Mucosa of gallbladder (tissue), 1 donor: Measurements from ENCODE around the gene KRTAP5-5. TPM values are rescaled to one million over a fixed set of nuclear protein-coding genes. Genes with fewer than 3 reads are reported as not detected.
"Not testable (repeated sequence)": the region's sequence is repeated elsewhere in the genome, so short reads cannot be mapped to it uniquely, and the experiment has no call there.

Experiments used
- DNase-seq: peaks from one replicate; pipeline ENCODE4 v3.0.0-alpha.2; 2020; ENCODE audit warnings: low spot score
- total RNA-seq: library from RNA; stranded (reverse); gene quantifications from one replicate; pipeline ENCODE4 v1.2.1, GENCODE V29; 2021
- donor health status: DM: no; HTN: no; CAD: no.

Gene KRTAP5-5
- total RNA-seq, 1 donor from 2014 or later, result 1.6 TPM

GRCh38 chr11:1641096-1641495 is 11.5 kb downstream of the KRTAP5-5 start:
- DNase-seq, result no peak

GRCh38 chr11:1642288-1643145 is 12.9 kb downstream of the KRTAP5-5 start:
- DNase-seq, result no peak

- no peak for DNase-seq
Measured at GRCh38 chr11:1643146-1643690, 13.6 kb downstream of the KRTAP5-5 start.

DNA sequence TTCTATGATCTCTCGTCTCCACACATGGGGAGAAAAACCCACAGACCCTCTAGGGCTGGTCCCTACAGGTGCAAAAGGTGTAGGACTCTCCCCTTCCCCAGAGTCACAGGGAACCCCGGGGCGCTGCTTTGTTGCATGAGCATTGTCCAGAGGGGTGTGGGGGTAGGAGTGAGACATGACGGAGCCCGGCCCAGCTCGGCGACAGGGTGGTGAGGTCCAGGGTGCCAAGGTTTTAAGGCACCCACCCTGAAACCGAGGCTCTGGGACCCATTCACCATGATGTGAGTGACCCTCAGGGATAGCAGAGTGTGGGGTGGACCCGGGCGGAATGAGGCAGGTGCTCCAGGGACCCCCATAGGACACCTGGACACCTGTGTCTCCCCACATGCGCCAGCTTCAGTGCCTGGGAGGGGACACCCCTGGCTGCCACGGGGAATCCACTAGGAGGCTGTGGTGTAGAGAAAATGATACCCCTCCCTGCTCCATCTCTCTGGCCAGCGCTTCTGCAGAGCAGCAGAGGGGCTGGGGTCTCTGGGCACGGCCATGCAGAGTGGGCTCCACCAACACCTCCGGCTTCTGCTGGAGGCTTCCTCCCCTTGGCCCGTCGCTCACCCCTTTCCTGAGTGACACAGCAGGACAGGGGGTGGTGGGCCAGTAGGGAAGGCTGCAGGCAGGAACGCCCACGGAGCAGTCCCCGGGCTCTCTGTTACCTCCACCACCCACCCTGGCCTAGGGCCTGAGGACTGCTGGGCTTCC is 15.2 kb downstream of the KRTAP5-5 start:
- no peak for DNase-seq

DNA sequence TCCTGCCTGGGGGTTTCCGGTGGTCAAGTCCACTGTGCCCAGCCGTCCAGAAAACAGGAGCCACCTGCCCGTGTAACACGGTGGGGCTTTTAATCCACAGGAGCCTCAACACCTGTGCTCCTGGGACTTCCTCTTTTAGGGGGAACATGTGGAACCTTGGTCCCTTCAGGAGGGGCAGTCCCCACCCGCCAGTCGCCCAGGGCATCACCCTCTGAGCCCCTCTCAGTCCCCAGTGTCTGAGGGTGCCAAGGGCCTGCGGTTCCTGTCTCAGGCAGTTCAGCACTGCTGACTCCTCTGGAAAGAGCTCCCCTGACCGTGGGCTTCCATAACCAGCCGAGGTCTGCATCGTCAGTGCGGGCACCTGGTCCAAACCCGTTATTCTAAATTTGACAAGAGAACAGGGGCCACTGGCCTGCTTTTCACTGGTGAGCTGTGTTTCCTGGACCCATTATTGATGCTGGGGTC is 15.8 kb downstream of the KRTAP5-5 start:
- no peak for DNase-seq

DNA sequence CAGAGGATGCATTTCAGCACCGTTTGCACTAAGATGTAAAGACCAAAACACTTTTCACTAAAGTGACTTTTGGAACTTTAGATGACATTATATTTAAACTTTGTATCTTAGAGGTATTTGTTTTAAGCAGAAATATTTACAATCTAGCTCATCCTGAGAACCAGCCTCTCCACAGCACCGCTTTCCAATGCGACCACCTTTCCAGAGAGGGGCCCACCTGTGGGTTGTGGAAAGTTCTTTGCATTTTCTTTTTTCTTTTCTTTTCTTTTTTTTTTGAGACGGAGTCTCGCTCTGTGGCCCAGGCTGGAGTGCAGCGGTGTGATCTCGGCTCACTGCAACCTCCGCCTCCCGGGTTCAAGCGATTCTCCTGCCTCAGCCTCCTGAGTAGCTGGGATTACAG is 17.0 kb downstream of the KRTAP5-5 start:
- DNase-seq, result not testable (repeated sequence)

DNA sequence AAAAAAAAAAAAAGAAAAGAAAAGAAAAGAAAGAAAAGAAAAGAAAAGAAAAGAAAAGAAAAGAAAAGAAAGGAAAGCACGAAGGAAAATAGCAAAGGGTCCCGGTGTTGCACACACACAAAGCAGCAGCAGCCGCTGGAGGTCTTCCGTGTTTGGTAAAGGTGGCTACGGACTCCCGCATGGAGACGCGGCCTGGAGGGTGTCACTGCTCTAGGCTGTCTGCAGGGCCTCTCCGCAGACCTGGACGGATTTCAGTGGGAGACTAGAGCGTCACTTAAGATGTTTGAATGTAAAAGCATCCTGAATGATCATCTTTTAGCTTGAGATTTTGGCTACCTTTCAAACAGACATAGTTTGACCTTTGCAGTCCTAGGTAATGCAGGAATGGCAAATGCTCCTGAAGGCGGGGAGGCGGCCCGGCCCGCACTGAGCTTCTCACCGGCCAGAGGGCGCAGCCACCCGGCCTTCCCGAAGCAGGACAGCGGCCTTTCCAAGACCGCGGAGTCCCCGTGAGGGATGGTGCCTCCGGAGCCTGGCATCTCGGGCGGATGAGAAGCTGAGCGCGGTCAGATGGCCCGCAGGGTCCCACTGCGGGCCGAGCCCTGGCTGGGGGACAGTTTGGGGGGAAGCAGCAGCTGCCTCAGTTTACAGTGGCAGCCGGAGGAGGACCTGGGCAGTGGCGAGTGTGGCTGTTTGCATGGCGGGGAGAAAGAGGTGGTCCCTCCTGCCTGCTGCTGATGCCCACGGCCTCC is 18.5 kb downstream of the KRTAP5-5 start:
- no peak for DNase-seq

DNA sequence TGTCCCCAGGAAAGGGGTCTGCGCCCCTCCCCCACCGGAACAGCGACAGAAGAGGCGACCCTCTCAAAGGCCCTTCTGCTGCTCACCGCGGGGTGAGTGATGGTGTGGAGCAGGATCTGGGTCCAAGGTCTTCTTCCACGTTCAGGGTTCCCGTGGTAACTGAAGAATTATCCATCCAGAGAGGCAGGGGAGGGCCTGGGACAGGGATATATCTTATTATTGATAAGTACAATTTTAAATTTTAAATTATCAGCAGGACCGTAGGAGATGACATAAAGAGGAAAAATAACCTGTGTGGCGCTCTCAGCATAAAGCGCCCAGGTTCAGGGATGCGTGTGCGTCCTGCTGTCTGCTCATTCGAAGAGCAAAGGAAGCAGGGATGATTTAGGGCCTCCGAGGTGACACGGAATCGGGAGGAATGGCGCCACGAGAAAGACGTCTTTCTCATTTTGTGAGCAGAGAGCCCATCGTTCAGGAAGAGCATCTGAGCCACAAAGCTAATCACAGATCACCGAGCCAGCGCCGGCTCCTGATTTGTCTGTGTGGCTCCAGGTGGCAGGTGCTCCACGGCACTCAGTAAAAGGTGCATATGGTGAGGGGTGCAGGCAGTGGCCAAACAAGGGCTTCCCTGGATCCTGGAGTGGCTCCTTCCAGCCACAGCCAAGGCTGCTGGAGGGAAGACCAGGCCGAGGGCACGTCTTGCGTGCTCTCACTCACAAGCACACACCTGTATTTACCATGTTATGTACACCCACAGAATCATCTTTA is 19.3 kb downstream of the KRTAP5-5 start:
- no peak for DNase-seq

DNA sequence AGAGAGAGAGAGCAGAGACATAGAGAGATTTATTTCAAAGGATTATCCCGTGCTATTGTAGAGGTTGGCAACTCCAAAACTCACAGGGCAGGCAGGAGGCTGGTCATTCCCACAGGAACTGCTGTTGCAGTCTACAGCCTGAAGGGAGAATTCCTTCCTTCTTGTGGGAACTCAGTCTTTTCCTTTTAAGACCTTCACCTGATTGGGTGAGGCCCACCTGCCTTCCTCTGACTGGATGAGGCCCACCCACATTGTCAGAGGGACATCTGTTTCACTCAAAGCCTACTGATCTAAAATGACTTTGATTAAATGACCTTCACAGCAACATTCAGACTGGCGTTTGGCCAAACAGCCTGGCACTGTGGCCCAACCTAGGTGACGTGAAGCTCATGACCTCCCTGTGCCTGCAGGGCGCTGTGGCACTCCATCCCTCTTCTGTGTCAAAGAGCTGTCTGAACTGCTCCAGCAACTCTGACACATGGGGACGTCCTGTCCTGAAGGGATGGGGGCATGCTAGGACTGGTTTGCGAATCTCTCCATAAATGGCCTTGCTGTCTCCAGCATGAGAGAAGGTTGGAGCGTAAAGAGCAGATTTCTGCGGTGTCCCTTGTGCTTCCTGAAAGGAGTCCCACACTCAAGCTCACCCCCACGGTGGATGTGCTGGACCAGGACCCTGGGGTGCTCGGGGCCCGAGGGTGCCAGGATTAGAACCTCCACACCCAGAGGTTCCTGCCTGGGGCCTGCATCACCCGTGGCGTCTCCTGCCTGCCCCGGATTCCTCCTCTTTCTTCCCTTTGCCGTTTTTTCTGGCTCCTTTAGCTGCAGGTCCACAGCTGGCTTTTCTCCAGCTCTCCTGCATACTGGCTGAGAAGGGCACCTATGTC is 20.7 kb downstream of the KRTAP5-5 start:
- DNase-seq, result no peak

DNA sequence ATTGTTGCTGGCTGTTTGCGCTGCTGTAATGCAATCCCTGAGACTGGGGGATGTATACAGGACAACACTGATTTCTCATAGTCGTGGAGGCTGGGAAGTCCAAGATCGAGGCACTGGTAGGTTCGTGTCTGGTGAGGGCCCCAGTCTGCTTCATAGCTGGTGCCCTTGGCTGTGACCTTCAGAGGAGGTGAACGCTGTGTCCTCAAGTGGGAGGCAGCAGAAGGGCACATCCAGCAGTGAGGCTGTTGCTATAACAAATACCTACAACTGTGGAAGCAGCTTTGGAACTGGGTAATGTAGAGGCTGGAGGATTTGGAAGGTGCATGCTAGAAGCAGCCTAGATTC is 21.3 kb downstream of the KRTAP5-5 start:
- no peak for DNase-seq

DNA sequence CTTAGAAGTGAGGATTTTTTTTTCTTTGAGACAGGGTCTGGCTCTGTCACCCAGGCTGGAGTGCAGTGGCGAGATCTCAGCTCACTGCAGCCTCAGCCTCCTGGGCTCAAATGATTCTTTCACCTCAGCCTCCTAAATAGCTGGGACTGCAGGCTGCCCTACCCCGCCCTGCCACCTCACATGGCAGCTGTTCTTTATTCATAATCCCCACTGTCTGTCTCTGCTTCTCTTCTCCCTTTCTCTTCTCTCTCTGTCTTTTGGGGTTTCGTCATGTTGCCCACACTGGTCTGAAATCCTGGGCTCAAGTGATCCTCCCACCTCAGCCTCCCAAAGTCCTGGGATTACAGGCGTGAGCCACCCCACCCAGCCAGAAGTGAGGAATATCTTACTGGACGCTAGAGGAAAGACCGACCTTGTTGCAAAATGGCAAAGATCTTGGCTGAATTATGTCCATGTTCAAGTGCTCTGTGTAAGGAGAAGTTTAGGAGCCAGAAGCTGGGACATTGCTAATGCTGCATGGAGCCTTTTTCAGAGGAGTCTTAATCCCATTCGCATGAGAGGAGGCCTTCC is 21.9 kb downstream of the KRTAP5-5 start:
- no peak for DNase-seq

- DNase-seq, result no peak
Measured at GRCh38 chr11:1652026-1652425, 22.5 kb downstream of the KRTAP5-5 start.

- no peak for DNase-seq
Measured at GRCh38 chr11:1652442-1652770, 22.8 kb downstream of the KRTAP5-5 start.

- DNase-seq, result peak; percentile 71
Measured at GRCh38 chr11:1652771-1653540, 23.4 kb downstream of the KRTAP5-5 start.

- no peak for DNase-seq
Measured at GRCh38 chr11:1653541-1654387, 24.2 kb downstream of the KRTAP5-5 start.

DNA sequence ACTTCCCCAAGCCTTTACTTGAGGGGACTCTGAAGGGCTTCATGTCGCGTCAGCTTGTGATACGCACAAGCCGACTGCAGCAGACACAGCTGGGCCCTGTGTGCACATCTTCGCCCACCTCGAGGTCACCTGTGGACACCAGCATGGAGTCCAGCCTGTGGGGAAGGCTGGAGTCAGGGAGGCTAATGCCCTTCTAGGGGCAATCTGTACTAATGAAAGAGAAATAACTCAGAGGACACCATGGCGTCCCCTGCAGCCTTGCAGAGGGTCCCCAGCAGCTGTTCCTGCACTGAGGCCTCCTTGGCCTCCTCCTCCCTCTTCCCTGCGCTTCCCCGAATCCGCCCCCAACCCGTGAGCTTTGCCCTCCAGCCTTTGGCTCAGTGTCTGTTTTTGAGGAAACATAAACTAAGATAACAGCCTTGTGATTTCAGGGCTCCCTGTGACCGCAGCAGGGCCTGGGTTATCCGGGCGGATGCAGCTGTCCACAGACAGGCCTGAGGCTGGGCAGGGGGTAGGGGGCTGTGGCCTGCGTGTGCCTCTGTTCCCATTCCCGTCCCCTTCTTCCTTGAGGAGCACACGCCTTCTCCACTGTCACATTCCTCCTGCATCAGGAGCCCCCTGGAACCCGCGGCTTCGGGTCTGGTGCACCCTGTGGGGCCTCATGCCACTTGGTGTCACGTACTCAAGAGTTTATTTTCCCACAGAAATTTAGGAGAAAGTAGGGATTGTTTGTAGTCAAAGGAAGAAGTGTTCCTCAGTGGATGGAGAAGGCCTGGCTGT is 25.0 kb downstream of the KRTAP5-5 start:
- no peak for DNase-seq
